Hepatocyte (in vitro differentiated cells): ENCODE results near the gene NEDD9. TPM values are rescaled to one million over a fixed set of nuclear protein-coding genes. Genes with fewer than 3 reads are reported as not detected.

ENCODE experiments used
- DNase-seq: peaks from one replicate; pipeline ENCODE4 v3.0.0-alpha.2; 2016; ENCODE audit warnings: low spot score
- H2AFZ ChIP-seq: fragments of 200-600 bp; sonication (generic); 2 replicates; pipeline ENCODE4 v1.6.0; 2016; ENCODE audit warnings: antibody characterized with exemption, mild to moderate bottlenecking
- H3K27ac ChIP-seq: fragments of 200-600 bp; sonication (generic); 2 replicates; pipeline ENCODE4 v1.5.1; 2016; ENCODE audit warnings: mild to moderate bottlenecking
- H3K27me3 ChIP-seq: fragments of 200-600 bp; sonication (generic); 2 replicates; pipeline ENCODE4 v1.6.1; 2016
- H3K36me3 ChIP-seq: fragments of 200-600 bp; sonication (generic); replicated peaks from 2 replicates; pipeline ENCODE4 v1.5.1; 2016; ENCODE audit warnings: low read depth; ENCODE audit not compliant: insufficient read depth
- H3K4me1 ChIP-seq: fragments of 200-600 bp; sonication (generic); 2 replicates; pipeline ENCODE4 v1.5.1; 2016; ENCODE audit warnings: mild to moderate bottlenecking, moderate library complexity; ENCODE audit not compliant: insufficient read depth
- H3K4me2 ChIP-seq: fragments of 200-600 bp; sonication (generic); 2 replicates; pipeline ENCODE4 v1.6.0; 2016
- H3K4me3 ChIP-seq: fragments of 200-600 bp; sonication (generic); 2 replicates; pipeline ENCODE4 v1.5.1; 2016; ENCODE audit warnings: mild to moderate bottlenecking
- H3K79me2 ChIP-seq: fragments of 200-600 bp; sonication (generic); 2 replicates; pipeline ENCODE4 v1.6.0; 2017; ENCODE audit warnings: mild to moderate bottlenecking
- H3K9me2 ChIP-seq: fragments of 200-600 bp; sonication (generic); replicated peaks from 2 replicates; pipeline ENCODE4 v1.6.0; 2017; ENCODE audit warnings: mild to moderate bottlenecking; ENCODE audit not compliant: insufficient read depth
- H3K9me3 ChIP-seq: fragments of 200-600 bp; sonication (generic); 2 replicates; pipeline ENCODE4 v1.5.1; 2016; ENCODE audit warnings: low read depth, mild to moderate bottlenecking
- H4K20me1 ChIP-seq: fragments of 200-600 bp; sonication (generic); 2 replicates; pipeline ENCODE4 v1.6.0; 2016; ENCODE audit warnings: mild to moderate bottlenecking; ENCODE audit not compliant: insufficient read depth, poor library complexity, severe bottlenecking
- EZH2 ChIP-seq: fragments of 200-600 bp; sonication (generic); IDR thresholded peaks from 2 replicates; pipeline ENCODE4 v1.6.1; 2016; ENCODE audit warnings: antibody characterized with exemption, mild to moderate bottlenecking, borderline replicate concordance
- EZH2phosphoT487 ChIP-seq: fragments of 200-600 bp; sonication (generic); IDR thresholded peaks from one replicate; pipeline ENCODE4 v1.6.1; 2018; ENCODE audit warnings: antibody characterized with exemption, mild to moderate bottlenecking, low read depth, moderate library complexity; ENCODE audit not compliant: unreplicated experiment, severe bottlenecking
- WGBS: methylation state at CpG from one replicate; pipeline ENCODE4 v1.1.6; 2016; ENCODE audit warnings: low lambda C conversion rate; ENCODE audit errors: missing lambda C conversion rate; 5-methylcytosine and 5-hydroxymethylcytosine counted together
- polyA plus RNA-seq: library from polyadenylated mRNA; unstranded; fragments of >200 nt; fragmentation: Nextera tagmentation; extraction: Ambion mirVana; gene quantifications from 2 replicates; pipeline ENCODE4 v1.2.1, GENCODE V29; 2016
- total RNA-seq: library from RNA; depleted of rRNA; stranded (reverse); fragments of >200 nt; gene quantifications from 2 replicates; pipeline ENCODE4 v1.2.3, GENCODE V29; 2014
- TF ChIP-seq, protein P1 (sequence below): fragments of 200-600 bp; sonication (generic); IDR thresholded peaks from 2 replicates; pipeline ENCODE4 v1.5.1; 2016; ENCODE audit warnings: antibody characterized with exemption, mild to moderate bottlenecking; ENCODE audit not compliant: poor library complexity

The NEDD9 gene
- total and polyA plus RNA-seq, 2 experiments from 2014 or later: 55.1 to 59.3 TPM

DNA sequence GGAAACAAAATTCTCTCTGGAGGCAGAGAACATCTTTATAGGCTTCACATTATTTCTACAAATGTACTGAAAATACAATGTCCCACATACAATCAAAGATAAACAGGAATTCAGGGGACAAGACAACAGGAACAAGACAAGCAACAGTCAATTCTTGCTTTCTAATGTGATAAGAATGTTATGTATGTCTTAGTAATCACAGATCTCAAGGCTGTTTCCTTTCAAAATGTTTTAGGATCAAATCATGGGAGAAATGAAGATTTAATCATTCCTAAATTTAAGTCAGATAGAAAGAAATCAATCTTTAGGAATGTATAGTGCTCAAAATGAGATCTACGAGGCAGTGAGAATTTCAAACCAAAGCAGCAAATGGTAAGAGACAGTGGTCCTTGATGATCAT is 32.1 kb downstream of the NEDD9 start:
- Histone ChIP-seq H3K4me1 (peaks cover 39% of the 10 kb centered on the region), H3K9me3 (no peaks in the 10 kb centered on the region), H3K4me2 (no peak overlapping the region), H2AFZ (no peak overlapping the region), H3K27me3 (no peaks in the 10 kb centered on the region), H3K27ac (no peak overlapping the region), H3K4me3 (no peak overlapping the region), H4K20me1 (no peaks in the 10 kb centered on the region), H3K36me3 (no peaks in the 10 kb centered on the region), H3K79me2 (peaks cover 25% of the 10 kb centered on the region), H3K9me2 (no peaks in the 10 kb centered on the region)
- WGBS: 90% methylated on average over 1 of the region's 1 CpG
- no peak for DNase-seq
- TF ChIP-seq EZH2phosphoT487 (no peak), EZH2 (no peak)
- TF ChIP-seq, protein P1, sequence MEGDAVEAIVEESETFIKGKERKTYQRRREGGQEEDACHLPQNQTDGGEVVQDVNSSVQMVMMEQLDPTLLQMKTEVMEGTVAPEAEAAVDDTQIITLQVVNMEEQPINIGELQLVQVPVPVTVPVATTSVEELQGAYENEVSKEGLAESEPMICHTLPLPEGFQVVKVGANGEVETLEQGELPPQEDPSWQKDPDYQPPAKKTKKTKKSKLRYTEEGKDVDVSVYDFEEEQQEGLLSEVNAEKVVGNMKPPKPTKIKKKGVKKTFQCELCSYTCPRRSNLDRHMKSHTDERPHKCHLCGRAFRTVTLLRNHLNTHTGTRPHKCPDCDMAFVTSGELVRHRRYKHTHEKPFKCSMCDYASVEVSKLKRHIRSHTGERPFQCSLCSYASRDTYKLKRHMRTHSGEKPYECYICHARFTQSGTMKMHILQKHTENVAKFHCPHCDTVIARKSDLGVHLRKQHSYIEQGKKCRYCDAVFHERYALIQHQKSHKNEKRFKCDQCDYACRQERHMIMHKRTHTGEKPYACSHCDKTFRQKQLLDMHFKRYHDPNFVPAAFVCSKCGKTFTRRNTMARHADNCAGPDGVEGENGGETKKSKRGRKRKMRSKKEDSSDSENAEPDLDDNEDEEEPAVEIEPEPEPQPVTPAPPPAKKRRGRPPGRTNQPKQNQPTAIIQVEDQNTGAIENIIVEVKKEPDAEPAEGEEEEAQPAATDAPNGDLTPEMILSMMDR: no peak

DNA sequence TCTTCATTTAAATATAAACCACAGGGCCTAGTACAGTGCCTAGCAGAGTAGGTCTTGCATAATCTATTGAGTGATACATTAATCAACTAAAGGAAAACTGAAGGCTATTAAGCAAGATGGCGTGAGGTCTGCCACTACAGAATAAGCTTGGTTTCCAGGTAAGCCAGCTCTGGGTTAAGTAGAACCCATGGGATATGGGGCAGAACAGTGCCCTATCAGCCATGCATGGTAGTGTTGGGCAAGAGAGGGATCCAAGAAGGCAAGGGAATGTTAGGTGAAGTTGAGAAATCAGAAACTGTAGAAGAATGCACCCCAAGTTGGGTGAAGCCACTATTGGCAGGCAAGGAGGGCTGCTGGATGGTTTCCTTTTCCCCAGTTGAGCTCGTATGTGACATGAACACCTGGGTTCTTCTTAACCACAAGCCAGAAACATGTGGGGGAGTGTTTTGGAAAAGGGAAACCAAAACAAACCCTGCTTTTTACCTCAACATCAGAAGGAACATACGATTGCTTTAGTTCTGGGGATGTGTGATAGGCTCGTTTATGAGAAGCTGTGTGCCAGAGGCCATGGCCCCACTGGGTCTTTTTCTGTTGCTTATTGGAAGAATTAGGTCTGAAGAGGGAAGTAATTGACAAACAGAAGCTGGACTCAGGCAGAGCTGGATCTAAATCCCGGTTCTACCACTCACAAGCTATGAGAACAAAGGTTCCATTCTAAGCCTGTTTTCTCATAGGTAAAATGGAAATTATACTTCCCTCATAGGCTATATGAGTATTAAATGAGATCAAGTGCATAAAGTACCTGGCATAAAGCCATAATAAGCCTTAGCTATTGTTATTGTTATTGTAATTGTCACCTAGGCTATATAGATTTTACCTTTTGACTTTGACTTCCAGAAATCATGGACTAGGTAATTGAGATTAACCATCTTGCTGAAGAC is 33.5 kb downstream of the NEDD9 start:
- peaks cover 22% of the 10 kb centered on the region for H3K79me2 ChIP-seq
- peaks cover 43% of the 10 kb centered on the region for H3K4me1 ChIP-seq
- TF ChIP-seq, protein P1: no peak
- TF ChIP-seq EZH2phosphoT487 (no peak), EZH2 (no peak)
- no peak for DNase-seq
- H3K4me2 ChIP-seq: no peak overlapping the region
- no peak overlapping the region for H3K27ac ChIP-seq
- H3K4me3 ChIP-seq: no peak overlapping the region
- no peaks in the 10 kb centered on the region for H3K9me2 ChIP-seq
- no peaks in the 10 kb centered on the region for H4K20me1 ChIP-seq
- no peak overlapping the region for H2AFZ ChIP-seq
- no peaks in the 10 kb centered on the region for H3K27me3 ChIP-seq
- no peaks in the 10 kb centered on the region for H3K36me3 ChIP-seq
- 94% methylated on average over 5 of the region's 5 CpGs for WGBS
- H3K9me3 ChIP-seq: no peaks in the 10 kb centered on the region

DNA sequence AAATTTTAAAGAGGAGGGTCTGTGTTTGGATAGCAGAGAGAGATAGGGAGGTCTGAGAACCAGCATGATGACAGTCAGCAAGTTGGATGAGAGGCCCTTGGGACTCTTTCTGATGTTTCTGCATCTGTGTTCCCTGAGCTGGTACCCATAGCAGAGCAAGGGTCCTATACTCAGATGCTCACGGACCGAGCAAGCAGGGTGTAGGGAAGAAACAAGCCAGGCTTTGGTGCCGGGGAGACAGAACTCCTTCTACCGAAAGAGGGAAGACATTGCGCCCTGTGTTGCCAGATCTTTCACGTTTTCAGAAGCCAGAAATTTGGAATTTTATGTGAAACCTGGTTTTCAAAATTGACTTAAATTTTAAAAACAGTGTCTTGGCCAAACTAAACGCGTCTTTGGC is 34.6 kb downstream of the NEDD9 start:
- no peak for DNase-seq
- 97% methylated on average over 8 of the region's 8 CpGs for WGBS
- H3K27ac ChIP-seq: peak overlapping the region; percentile 52
- no peak overlapping the region for H2AFZ ChIP-seq
- H3K79me2 ChIP-seq: peaks cover 15% of the 10 kb centered on the region
- no peaks in the 10 kb centered on the region for H4K20me1 ChIP-seq
- peaks cover 38% of the 10 kb centered on the region for H3K4me1 ChIP-seq
- no peaks in the 10 kb centered on the region for H3K27me3 ChIP-seq
- no peak for TF ChIP-seq EZH2
- TF ChIP-seq EZH2phosphoT487: no peak
- TF ChIP-seq, protein P1: no peak
- peak overlapping the region; percentile 3 for H3K4me2 ChIP-seq
- no peaks in the 10 kb centered on the region for H3K9me2 ChIP-seq
- H3K36me3 ChIP-seq: no peaks in the 10 kb centered on the region
- H3K9me3 ChIP-seq: no peaks in the 10 kb centered on the region
- no peak overlapping the region for H3K4me3 ChIP-seq
